Adipose tissue (tissue), 3 donors: Measurements from ENCODE around the gene NELFA. TPM values are rescaled to one million over a fixed set of nuclear protein-coding genes. Genes with fewer than 3 reads are reported as not detected.

Experiments
- polyA plus RNA-seq, 3 donors: library from polyadenylated mRNA; stranded (reverse); fragments of 200-250 nt; gene quantifications; one replicate each; pipeline ENCODE4 v1.2.3, GENCODE V29; 2013
- donor health status: healthy with polysubstance abuse.
- donor health status: Bipolar disorder and iron deficiency.
- donor health status: healthy.

Gene NELFA
- polyA plus RNA-seq, 3 donors = 13.5 to 20.5 (median 16.9) TPM

Other genes starting within 250 kb of the NELFA start
- gene FGFR3, start 215.7 kb downstream of the NELFA start, polyA plus RNA-seq = 10 to 100 TPM in 1 of 3 donors, 1 to 10 TPM in 2; 1.9 to 28.9 (median 2.8) TPM
- gene LETM1, start 152.8 kb downstream of the NELFA start, polyA plus RNA-seq = 10 to 100 TPM; 14.2 to 45.8 (median 19.9) TPM
- gene NSD2, start 137.6 kb downstream of the NELFA start, polyA plus RNA-seq = 10 to 100 TPM in 1 of 3 donors, 1 to 10 TPM in 2; 7.3 to 12.0 (median 9.8) TPM
- 10 to 100 TPM in 2 of 3 donors, 1 to 10 TPM in 1; 9.2 to 68.4 (median 11.5) TPM for gene NAT8L, start 50.4 kb upstream of the NELFA start, polyA plus RNA-seq
- gene HAUS3, start 233.1 kb upstream of the NELFA start, polyA plus RNA-seq = 1 to 10 TPM; 4.6 to 5.8 (median 5.7) TPM
- gene POLN, start 233.1 kb upstream of the NELFA start, polyA plus RNA-seq = 10 to 100 TPM in 1 of 3 donors, 1 to 10 TPM in 2; 2.8 to 14.7 (median 5.7) TPM